ENCODE data around the gene MANSC4.
"Not testable (repeated sequence)": the region's sequence is repeated elsewhere in the genome, so short reads cannot be mapped to it uniquely, and the experiment has no call there.

MANSC4 gene

DNA sequence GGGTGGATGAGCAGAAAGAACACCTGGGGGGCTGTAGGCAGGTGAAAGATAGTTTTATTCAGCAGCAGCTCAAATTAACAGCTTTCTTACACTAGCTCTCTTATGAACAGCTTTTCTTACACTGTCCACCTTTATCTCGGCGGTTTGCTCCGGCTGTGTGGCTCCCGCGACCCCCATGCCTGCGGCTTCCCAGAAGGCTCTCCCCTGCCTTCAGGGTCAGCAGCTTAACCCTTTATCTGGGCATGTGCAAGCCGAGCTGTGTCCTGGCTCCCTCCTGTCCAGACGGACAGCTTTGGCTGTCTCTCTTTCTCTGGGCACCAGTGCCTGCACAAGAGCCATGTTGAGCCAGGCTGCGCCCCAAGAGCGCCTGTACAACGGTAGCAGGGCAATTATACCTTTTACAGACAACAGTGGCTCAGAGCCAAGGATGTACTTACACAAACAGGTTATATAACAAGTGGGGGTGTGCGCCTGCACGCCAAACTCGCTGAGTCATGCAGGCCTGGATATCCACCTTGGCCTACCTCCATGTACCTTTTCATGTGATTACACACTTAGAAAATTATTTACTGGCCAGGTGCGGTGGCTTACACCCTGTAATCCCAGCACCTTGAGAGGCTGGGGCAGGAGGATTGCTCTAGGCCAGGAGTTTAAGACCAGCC is 28.5 kb downstream of the MANSC4 start:
- no peak for DNase-seq (ENCODE audit: low read depth in 2 of 2)

DNA sequence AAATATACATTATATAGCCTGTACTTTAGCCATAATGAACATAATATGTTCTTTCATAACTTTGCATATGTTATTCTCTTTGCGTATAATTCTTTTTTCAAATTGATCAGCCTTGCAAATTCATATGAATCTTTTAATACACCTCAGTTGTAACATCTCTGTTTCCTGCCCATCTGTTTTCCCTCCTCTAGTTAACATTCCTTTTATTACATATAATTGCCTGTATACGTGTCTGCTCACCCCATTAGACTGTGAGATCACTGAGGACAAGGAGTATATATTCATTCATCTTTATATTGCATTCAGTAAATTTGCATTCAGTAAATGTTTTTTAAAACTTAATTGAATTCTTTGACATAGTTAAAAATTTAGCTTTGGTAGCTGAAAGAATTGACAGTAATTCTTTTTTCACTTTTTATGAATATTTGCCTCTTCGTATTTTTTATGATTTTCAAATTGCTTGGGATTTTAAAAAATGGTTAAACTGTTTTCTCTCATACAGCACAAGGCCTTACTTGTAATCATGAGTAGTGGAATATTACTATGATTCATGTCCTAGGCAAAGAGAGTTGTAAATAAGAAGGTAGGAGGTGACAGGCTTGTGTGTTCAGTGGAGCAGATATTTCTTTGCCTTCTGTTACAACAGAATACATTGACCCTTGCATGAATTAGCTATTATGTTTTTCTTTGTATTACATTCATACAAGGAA is 32.8 kb downstream of the MANSC4 start:
- DNase-seq (ENCODE audit: low read depth in 2 of 2): no peak

GRCh38 chr12:27745734-27746133 is 34.3 kb downstream of the MANSC4 start:
- DNase-seq (ENCODE audit: low read depth in 2 of 2): not testable (repeated sequence)

- DNase-seq (ENCODE audit: low read depth in 2 of 2): no peak
These were observed 36.4 kb downstream of the MANSC4 start for GRCh38 chr12:27743601-27744000.

GRCh38 chr12:27734321-27734720 is 45.7 kb downstream of the MANSC4 start:
- DNase-seq (ENCODE audit: low read depth in 2 of 2): not testable (repeated sequence)

- no peak for DNase-seq (ENCODE audit: low read depth in 2 of 2)
These were observed 46.2 kb downstream of the MANSC4 start for GRCh38 chr12:27733791-27734190.

- no peak for DNase-seq (ENCODE audit: low read depth in 2 of 2)
These were observed 46.9 kb downstream of the MANSC4 start for GRCh38 chr12:27733052-27733656.

- no peak for DNase-seq (ENCODE audit: low read depth in 2 of 2)
These were observed 47.8 kb downstream of the MANSC4 start for GRCh38 chr12:27732281-27732680.

GRCh38 chr12:27730097-27730588 is 49.9 kb downstream of the MANSC4 start:
- DNase-seq (ENCODE audit: low read depth in 2 of 2): no peak

GRCh38 chr12:27723212-27723611 is 56.8 kb downstream of the MANSC4 start:
- no peak for DNase-seq (ENCODE audit: low read depth in 2 of 2)

Measured in stimulated activated CD8-positive, alpha-beta memory T cell treated with anti-CD3 and anti-CD28 coated beads, Interleukin-7, amount 100 ng/mL, for 4 hours (primary cell).